Activated naive CD4-positive, alpha-beta T cell treated with anti-CD3 and anti-CD28 coated beads, Interleukin-2, amount 50 U/mL, for 24 hours (primary cell): Measurements from ENCODE around the gene MAPK1IP1L.
"Not testable (repeated sequence)": the region's sequence is repeated elsewhere in the genome, so short reads cannot be mapped to it uniquely, and the experiment has no call there.

Source experiments
- H3K27ac Mint-ChIP-seq: one replicate; pipeline ENCODE4 v1.8.0; 2021; ENCODE audit warnings: mild to moderate bottlenecking, mixed read lengths
- H3K27me3 Mint-ChIP-seq: one replicate; pipeline ENCODE4 v1.8.0; 2021; ENCODE audit warnings: mixed read lengths
- H3K36me3 Mint-ChIP-seq: one replicate; pipeline ENCODE4 v1.8.0; 2021; ENCODE audit warnings: mixed read lengths
- H3K4me1 Mint-ChIP-seq: one replicate; pipeline ENCODE4 v1.8.0; 2021; ENCODE audit warnings: mixed read lengths
- H3K4me3 Mint-ChIP-seq: one replicate; pipeline ENCODE4 v1.8.0; 2021; ENCODE audit warnings: mild to moderate bottlenecking, mixed read lengths
- H3K9me3 Mint-ChIP-seq: one replicate; pipeline ENCODE4 v1.8.0; 2021; ENCODE audit warnings: mixed read lengths

The MAPK1IP1L gene

DNA sequence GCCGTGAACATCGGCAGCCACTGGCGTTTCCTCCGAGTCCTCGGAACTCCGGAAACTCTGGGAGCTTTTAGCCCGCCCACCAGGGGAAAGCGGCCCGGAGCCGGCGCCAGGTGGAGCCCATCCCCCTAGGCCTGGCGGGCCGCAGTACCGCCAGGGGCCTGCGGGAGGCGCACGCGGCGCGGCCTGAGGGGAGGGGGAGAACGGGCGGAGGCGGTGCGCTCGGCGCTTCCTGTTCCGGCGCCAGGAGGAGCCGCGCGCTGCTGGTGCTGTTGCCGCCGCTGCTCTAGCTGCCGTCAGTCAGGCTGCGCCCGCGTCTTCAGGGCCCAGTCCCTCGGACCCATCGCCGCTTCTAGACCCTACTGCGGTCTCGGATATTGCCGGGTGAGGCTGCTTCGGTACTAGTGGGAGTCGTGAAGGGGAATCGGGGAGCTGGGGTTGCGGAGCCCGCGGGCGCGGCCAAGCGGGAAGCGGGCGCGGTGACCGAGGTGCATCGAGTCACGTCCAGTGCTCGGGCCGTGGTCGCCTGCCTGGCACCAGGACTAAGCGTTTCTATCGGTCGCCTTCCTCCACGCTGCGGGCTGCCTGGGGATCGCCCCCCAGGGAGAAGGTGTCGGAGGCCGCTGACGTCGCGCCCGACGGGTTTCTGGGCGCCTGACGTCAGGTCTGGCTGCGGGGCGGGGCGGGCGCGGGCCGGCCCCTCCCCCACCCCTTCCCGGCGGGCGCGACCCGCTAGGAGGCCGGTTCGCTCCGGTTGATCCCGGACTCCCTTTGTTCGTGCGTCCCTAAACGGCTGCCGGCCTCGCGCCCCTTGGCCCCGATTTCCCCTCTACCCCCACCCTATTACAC, at the start of gene MAPK1IP1L:
Gene MAPK1IP1L, plus strand, starts transcription at position 225 of the 846 bp plus-strand sequence. CDS start 10,037 bp downstream, outside the sequence.
- H3K4me1 Mint-ChIP-seq, result peaks cover 45% of the 10 kb centered on the region
- peaks cover 14% of the 10 kb centered on the region for H3K36me3 Mint-ChIP-seq
- peak within 1 kb of the TSS; percentile 93 for H3K27ac Mint-ChIP-seq
- H3K27me3 Mint-ChIP-seq, result no peaks in the 10 kb centered on the region
- peak within 1 kb of the TSS; percentile 88 for H3K4me3 Mint-ChIP-seq
- no peaks in the 10 kb centered on the region for H3K9me3 Mint-ChIP-seq

DNA sequence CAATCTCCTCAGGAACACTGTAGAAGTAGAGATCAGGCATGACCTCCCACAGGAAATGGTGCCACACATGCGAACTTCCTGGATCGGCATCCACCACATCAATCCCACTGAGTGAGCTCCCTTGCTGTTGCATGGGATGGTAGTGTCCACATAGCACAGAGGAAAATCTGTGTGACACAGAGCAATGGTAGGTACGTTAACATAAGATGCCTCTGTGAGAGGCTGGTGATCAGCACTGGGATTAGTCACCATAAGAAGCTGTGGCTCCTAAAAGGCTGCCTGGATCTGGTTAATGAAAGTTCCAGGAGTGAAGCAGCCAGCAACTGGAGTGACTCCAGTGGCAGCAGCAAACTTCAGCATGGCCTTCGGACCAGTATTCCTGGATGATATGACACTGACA, 46.4 kb upstream of the MAPK1IP1L start:
- no peak overlapping the region for H3K27ac Mint-ChIP-seq
- peaks cover 17% of the 10 kb centered on the region for H3K36me3 Mint-ChIP-seq
- H3K4me1 Mint-ChIP-seq, result no peaks in the 10 kb centered on the region
- no peaks in the 10 kb centered on the region for H3K9me3 Mint-ChIP-seq
- no peaks in the 10 kb centered on the region for H3K27me3 Mint-ChIP-seq
- no peak overlapping the region for H3K4me3 Mint-ChIP-seq

DNA sequence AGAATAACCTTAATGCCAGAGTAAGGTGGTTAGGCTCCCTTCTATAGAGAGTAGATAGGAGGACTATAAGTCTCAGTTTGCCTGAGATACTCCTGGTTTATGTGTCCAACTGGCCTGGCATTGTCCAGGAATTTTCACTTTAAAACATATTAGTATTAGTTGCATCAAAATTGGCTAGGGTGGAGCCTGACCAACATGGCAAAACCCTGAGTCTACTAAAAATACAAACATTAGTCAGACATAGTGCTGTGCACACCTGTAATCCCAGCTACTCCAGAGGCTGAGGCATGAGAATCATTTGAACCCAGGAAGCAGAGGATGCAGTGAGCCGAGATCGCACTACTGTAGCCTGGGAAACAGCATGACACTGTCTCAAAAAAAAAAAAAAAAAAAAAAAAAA, 36.4 kb upstream of the MAPK1IP1L start:
- H3K27me3 Mint-ChIP-seq, result no peaks in the 10 kb centered on the region
- H3K36me3 Mint-ChIP-seq, result peaks cover 14% of the 10 kb centered on the region
- no peak overlapping the region for H3K27ac Mint-ChIP-seq
- H3K9me3 Mint-ChIP-seq, result no peaks in the 10 kb centered on the region
- H3K4me3 Mint-ChIP-seq, result no peak overlapping the region
- H3K4me1 Mint-ChIP-seq, result peaks cover 2% of the 10 kb centered on the region

DNA sequence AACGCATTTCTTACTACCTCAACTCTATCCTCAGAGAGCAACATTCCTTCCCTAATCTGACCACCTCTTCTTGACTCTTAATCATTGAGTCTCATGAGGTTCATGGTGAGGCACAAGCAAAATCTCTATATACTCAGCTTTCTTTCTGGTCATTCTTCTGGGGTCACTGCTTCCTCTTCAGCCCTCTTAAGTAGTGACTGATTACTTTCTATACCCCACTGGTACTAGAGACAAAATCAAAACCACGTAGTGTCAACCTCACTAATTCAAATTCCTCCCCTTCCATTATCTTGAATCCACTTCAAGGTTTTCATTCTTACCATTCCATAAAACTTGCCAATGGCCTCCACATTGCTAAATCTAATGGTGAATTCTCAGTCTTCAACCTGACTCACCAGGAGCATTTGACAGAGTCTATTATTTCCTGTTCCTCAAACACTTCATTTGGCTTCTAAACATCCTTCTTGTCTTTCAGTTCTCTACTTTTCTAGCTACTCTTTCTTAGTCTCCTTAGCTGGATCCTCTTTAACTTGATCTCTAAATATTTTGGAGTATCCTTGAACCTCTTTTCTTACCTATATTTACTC, 31.4 kb upstream of the MAPK1IP1L start:
- Mint-ChIP-seq H3K27ac (peak overlapping the region; percentile 56), H3K36me3 (peaks cover 8% of the 10 kb centered on the region), H3K4me3 (no peak overlapping the region), H3K9me3 (no peaks in the 10 kb centered on the region), H3K4me1 (peaks cover 22% of the 10 kb centered on the region), H3K27me3 (no peaks in the 10 kb centered on the region)

DNA sequence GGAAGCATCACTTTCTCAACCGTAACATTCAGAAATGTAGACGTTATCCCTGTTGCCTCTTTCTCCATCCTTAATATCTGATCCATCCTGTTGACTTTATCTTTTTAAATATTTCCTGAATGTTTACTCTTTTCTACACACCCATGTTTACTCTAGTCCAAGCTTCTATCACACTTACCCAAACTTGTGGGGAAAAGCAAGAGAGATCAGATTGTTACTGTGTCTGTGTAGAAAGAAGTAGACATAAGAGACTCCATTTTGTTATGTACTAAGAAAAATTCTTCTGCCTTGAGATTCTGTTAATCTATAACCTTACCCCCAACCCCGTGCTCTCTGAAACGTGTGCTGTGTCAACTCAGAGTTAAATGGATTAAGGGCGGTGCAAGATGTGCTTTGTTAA, 27.1 kb upstream of the MAPK1IP1L start:
- not testable (repeated sequence) for H3K36me3 Mint-ChIP-seq, H3K27ac Mint-ChIP-seq, H3K9me3 Mint-ChIP-seq, H3K27me3 Mint-ChIP-seq, H3K4me3 Mint-ChIP-seq
- H3K4me1 Mint-ChIP-seq, result peaks cover 50% of the 10 kb centered on the region

DNA sequence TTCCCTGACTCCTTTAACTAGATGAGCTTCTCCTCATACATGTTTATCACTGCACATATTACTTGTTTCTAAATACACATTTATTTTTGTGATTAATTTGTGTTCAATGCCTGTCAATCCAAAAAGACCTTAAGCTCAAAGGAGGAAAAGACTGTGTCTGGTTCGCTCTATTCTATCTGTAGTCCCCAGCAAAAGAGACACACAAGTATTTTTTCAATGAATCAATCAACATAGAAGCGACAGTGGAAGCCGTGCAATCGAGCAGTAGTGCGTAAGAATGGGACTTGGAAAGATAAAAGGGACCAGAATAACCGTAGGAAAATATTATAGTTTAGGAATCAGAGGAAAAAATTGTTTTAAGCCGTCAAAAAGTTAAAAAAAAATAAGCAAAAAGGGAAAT, 25.5 kb upstream of the MAPK1IP1L start:
- Mint-ChIP-seq H3K36me3 (peaks cover 1% of the 10 kb centered on the region), H3K4me1 (peaks cover 52% of the 10 kb centered on the region), H3K4me3 (peak overlapping the region; percentile 94), H3K27me3 (no peaks in the 10 kb centered on the region), H3K27ac (peak overlapping the region; percentile 10), H3K9me3 (no peaks in the 10 kb centered on the region)

DNA sequence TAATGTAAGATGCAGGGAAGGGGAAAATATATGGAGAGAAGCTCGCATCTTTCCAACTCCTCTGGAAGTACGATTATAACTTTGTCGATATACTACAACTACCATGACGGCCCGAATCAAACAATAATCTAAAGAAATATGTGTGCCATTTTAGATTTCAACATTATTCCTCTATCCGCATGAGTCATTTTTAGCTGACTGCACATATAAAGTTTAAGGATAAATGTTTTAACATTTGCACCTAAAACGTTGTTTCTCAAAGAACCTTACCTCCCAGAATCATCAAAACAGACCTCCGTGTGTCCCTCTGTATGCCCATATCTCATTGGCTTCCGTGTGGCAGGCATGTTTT, 25.0 kb upstream of the MAPK1IP1L start:
- H3K36me3 Mint-ChIP-seq, result peaks cover 3% of the 10 kb centered on the region
- no peaks in the 10 kb centered on the region for H3K27me3 Mint-ChIP-seq
- H3K4me1 Mint-ChIP-seq, result peaks cover 52% of the 10 kb centered on the region
- no peaks in the 10 kb centered on the region for H3K9me3 Mint-ChIP-seq
- H3K27ac Mint-ChIP-seq, result peak overlapping the region; percentile 95
- H3K4me3 Mint-ChIP-seq, result peak overlapping the region; percentile 94

DNA sequence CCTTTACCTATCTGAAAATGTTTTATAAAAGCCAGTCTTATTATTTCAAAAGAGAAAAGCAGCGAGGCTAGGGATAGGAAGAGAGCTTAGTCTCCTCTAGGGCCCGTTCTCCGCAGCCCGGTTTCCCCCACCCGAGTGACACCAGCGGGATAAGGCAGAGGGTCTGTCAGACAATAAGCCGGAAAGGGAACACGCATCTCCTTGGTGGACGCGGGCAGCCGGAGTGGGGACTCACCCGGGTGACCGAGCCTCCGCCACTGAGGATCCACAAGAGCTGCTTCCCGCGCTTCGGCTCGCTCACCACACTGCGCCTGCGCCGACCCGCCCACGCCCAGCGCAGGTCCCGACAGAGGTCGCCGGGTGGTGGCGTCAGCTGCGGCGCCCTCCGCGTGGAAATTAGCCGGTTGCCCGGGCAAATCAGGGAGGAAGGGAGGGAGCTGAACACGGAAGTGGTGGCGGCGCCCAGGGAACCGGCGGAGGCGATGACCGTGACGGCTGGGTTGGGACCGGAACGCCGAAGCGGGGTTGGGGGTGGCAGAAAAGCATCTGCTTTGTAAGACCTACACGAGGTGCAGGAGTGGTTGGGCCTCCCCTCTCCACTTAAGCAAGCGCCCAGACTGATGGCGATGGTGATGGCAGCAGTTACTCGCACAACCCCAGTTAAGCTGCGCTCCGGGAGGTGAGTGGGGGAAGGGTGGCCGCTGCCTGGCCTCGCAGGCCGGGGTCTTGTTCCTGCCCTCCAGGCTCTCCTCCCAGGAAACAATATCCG, 24.5 kb upstream of the MAPK1IP1L start, which contains the start of the genes SOCS4 and WDHD1:
Gene SOCS4, plus strand, starts transcription at position 444 of the 769 bp plus-strand sequence. CDS start 15,806 bp downstream, outside the sequence.
Gene WDHD1, minus strand, starts transcription at position 307 of the 769 bp plus-strand sequence. CDS start 312 bp downstream, outside the sequence.
- peak within 1 kb of the TSS; percentile 95 for H3K27ac Mint-ChIP-seq

DNA sequence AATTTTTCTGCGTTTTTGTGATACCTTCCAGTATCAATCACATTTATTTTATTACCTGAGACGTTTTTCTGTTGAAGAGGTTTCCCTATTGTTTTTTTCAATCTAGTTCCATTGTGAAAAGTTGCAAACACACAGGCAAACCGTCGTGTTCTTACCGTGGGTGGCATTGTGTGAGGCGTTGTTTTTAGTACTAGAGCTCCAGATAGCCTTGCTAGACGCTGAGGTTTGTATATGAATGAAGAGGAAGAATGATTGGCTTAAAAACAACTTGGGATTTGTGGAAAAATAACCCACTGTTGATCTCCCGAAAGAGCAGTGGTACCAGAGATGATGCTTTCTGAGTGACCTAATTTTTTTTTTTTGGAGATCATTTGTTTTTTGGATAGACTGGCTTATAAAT, 23.4 kb upstream of the MAPK1IP1L start:
- Mint-ChIP-seq H3K4me3 (peak overlapping the region; percentile 94), H3K27me3 (no peaks in the 10 kb centered on the region), H3K9me3 (no peaks in the 10 kb centered on the region), H3K36me3 (peaks cover 3% of the 10 kb centered on the region), H3K4me1 (peaks cover 48% of the 10 kb centered on the region), H3K27ac (peak overlapping the region; percentile 95)

More for the DNA sequence above, 24.5 kb upstream of the MAPK1IP1L start, which contains the start of the genes SOCS4 and WDHD1:
- H3K9me3 Mint-ChIP-seq, result no peaks in the 10 kb centered on the region
- H3K36me3 Mint-ChIP-seq, result peaks cover 3% of the 10 kb centered on the region
- H3K27me3 Mint-ChIP-seq, result no peaks in the 10 kb centered on the region
- H3K4me1 Mint-ChIP-seq, result peaks cover 48% of the 10 kb centered on the region
- H3K4me3 Mint-ChIP-seq, result peak within 1 kb of the TSS; percentile 94

DNA sequence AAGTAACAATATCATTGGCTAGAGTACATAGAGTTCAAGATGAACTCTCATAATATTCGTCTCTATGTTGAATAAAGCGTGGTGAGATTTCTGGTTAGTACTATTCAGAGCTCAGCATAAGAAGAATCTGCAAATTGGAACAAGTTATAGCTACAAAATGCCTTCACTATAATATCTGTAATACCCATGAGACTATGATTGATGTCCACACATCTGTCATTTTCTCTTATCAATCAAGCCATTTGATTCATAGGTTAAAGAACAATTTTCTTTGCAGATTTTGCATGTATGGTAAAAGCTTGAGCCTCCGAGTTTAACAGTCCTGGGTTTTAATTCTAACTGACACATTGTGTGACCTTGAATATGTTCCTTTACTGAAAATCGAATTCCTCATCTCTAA, 23.0 kb upstream of the MAPK1IP1L start:
- peaks cover 5% of the 10 kb centered on the region for H3K36me3 Mint-ChIP-seq

DNA sequence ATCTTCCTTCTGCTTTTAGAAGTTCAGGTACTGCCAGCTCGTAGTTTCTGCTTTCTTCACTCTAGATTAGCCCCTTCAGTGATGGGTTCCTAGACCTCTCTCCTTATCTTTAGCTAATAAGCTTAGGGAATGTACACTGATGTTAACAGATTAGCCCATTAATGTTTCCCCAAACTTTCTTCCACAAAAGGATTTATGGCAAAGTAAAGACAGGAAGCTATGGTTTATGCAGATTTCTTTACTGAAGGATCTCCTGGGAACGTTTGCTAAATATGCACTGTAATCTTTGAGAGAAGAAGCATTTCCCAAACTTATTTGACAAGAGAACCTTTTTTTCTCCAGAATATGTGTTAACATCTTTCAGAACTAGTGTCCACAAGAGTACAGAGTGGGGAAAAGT, 20.3 kb upstream of the MAPK1IP1L start:
- no peaks in the 10 kb centered on the region for H3K9me3 Mint-ChIP-seq
- peak overlapping the region; percentile 23 for H3K4me3 Mint-ChIP-seq
- peaks cover 38% of the 10 kb centered on the region for H3K4me1 Mint-ChIP-seq
- no peak overlapping the region for H3K27ac Mint-ChIP-seq
- H3K27me3 Mint-ChIP-seq, result no peaks in the 10 kb centered on the region
- H3K36me3 Mint-ChIP-seq, result peaks cover 11% of the 10 kb centered on the region

More for the DNA sequence above, 23.0 kb upstream of the MAPK1IP1L start:
- peak overlapping the region; percentile 32 for H3K27ac Mint-ChIP-seq
- H3K4me3 Mint-ChIP-seq, result peak overlapping the region; percentile 94
- H3K27me3 Mint-ChIP-seq, result no peaks in the 10 kb centered on the region
- H3K4me1 Mint-ChIP-seq, result peaks cover 48% of the 10 kb centered on the region
- no peaks in the 10 kb centered on the region for H3K9me3 Mint-ChIP-seq

DNA sequence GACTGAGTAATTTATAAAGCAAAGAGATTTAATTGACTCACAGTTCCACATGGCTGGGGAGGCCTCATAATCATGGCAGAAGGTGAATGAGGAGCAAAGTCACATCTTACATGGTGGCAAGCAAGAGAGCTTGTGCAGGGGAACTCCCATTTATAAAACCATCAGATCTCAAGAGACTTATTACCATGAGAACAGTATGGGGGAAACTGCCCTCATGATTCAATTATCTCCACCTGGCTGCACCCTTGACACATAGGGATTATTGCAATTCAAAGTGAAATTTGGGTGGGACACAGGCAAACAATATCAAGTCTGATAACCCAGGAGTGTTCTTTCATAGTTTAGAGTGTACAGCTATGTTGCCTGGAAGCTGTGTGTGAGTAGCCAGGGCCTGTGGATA, 13.5 kb upstream of the MAPK1IP1L start:
- not testable (repeated sequence) for H3K9me3 Mint-ChIP-seq, H3K27ac Mint-ChIP-seq
- H3K36me3 Mint-ChIP-seq, result peaks cover 19% of the 10 kb centered on the region

DNA sequence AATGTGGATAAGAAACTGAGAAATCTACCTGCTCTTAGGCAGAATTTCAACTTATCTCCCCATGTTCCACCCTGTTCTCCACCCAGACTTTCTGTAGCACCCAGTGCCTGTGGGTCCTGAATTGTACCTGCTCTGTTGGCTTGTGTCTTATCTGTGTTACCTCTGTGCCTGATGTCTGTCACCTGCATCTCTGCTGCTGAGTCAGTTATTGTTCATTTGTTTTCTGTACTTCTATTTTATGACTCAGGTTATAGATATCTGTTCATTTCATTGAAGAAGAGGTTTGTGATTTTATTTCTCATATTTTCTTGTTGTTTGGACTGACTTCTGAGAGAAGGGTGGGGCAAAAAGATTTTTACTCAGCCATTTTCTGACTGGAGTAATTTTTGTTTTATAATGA, 12.7 kb upstream of the MAPK1IP1L start:
- peaks cover 15% of the 10 kb centered on the region for H3K4me1 Mint-ChIP-seq
- no peak overlapping the region for H3K27ac Mint-ChIP-seq
- H3K27me3 Mint-ChIP-seq, result no peaks in the 10 kb centered on the region
- H3K4me3 Mint-ChIP-seq, result no peak overlapping the region
- H3K9me3 Mint-ChIP-seq, result no peaks in the 10 kb centered on the region
- H3K36me3 Mint-ChIP-seq, result peaks cover 21% of the 10 kb centered on the region

More for the DNA sequence above, 13.5 kb upstream of the MAPK1IP1L start:
- H3K4me3 Mint-ChIP-seq, H3K27me3 Mint-ChIP-seq: not testable (repeated sequence)
- peaks cover 15% of the 10 kb centered on the region for H3K4me1 Mint-ChIP-seq

DNA sequence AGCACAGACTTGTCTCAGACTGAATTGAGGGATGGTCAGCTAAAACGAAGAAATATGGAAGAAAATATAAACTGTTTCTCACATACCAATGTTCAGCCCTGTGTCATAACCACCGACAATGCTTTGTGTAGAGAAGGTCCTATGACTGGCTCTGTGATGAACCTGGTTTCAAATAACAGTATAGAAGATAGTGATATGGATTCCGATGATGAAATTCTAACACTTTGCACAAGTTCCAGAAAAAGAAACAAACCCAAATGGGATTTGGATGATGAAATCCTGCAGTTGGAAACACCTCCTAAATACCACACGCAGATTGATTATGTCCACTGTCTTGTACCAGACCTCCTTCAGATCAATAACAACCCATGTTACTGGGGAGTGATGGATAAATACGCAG, 7.9 kb upstream of the MAPK1IP1L start:
- no peaks in the 10 kb centered on the region for H3K9me3 Mint-ChIP-seq
- no peak overlapping the region for H3K4me3 Mint-ChIP-seq
- no peaks in the 10 kb centered on the region for H3K27me3 Mint-ChIP-seq
- H3K27ac Mint-ChIP-seq, result no peak overlapping the region
- H3K36me3 Mint-ChIP-seq, result peaks cover 10% of the 10 kb centered on the region
- peaks cover 22% of the 10 kb centered on the region for H3K4me1 Mint-ChIP-seq

DNA sequence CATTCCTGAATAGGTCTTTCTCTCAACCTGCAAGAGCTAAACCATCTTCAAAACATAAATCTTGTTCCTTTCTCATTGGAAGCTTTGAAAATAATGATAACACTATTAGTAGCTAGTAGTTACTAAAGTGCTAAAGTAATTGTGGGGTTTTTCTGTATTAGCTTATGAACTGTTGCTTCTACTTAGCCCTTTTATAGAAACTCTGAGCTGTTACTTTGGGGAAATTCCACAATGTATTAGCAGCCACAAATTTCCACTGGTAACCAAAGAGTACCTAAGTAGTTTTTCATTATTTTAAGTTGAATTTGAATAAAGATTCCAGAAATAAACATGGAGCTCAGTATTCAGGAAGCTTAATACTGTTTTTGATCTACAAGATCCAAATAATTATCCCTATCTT, 6.4 kb upstream of the MAPK1IP1L start:
- peak overlapping the region; percentile 78 for H3K27ac Mint-ChIP-seq
- no peaks in the 10 kb centered on the region for H3K9me3 Mint-ChIP-seq
- peaks cover 15% of the 10 kb centered on the region for H3K4me1 Mint-ChIP-seq
- H3K4me3 Mint-ChIP-seq, result peak overlapping the region; percentile 42
- H3K36me3 Mint-ChIP-seq, result peaks cover 10% of the 10 kb centered on the region
- no peaks in the 10 kb centered on the region for H3K27me3 Mint-ChIP-seq
